Measurements from ENCODE around the gene TSBP1.

The TSBP1 gene

DNA sequence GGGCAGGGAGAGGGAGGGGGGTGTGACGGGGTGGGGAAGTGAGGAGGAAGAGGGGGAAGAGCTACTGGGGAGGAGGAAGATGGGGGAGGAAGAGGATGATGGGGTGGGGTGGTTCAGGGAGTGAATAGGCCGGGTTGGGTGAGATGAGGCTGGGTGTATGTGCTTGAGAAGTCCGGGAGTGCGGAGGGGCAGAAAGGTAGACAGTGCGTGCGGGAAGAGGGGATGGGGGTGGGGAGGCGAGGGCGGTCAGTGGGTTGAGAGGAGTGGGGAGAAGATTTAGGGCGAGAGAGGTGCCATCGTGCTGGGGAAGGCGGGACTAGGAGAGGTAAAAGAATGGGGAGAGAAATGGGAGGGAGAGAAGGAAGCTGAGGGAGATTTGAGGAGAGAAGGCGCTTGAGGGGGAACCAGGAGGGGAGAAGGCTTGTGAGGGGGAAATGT is 116.9 kb downstream of the TSBP1 start:
- H2AFZ ChIP-seq = peak overlapping the region; percentile 86
- TF ChIP-seq, protein P1, sequence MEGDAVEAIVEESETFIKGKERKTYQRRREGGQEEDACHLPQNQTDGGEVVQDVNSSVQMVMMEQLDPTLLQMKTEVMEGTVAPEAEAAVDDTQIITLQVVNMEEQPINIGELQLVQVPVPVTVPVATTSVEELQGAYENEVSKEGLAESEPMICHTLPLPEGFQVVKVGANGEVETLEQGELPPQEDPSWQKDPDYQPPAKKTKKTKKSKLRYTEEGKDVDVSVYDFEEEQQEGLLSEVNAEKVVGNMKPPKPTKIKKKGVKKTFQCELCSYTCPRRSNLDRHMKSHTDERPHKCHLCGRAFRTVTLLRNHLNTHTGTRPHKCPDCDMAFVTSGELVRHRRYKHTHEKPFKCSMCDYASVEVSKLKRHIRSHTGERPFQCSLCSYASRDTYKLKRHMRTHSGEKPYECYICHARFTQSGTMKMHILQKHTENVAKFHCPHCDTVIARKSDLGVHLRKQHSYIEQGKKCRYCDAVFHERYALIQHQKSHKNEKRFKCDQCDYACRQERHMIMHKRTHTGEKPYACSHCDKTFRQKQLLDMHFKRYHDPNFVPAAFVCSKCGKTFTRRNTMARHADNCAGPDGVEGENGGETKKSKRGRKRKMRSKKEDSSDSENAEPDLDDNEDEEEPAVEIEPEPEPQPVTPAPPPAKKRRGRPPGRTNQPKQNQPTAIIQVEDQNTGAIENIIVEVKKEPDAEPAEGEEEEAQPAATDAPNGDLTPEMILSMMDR (IDR thresholded peaks at IDR 0.05) = no peak
- H3K27ac ChIP-seq = no peak overlapping the region
- H3K4me1 ChIP-seq = no peaks in the 10 kb centered on the region
- H3K4me2 ChIP-seq (ENCODE audit: low read length) = peak overlapping the region; percentile 47
- no peaks in the 10 kb centered on the region for H3K9me3 ChIP-seq (ENCODE audit: control insufficient read depth, low read length)
- no peaks in the 10 kb centered on the region for H3K36me3 ChIP-seq (ENCODE audit: control insufficient read depth, insufficient read depth, low read length)
- H3K9ac ChIP-seq = no peak overlapping the region
- H3K4me3 ChIP-seq (ENCODE audit: low read depth, low read length) = peak overlapping the region; percentile 46
- no peaks in the 10 kb centered on the region for H3K27me3 ChIP-seq (ENCODE audit: control insufficient read depth, insufficient read depth, low read length)
- H3K79me2 ChIP-seq = no peaks in the 10 kb centered on the region

DNA sequence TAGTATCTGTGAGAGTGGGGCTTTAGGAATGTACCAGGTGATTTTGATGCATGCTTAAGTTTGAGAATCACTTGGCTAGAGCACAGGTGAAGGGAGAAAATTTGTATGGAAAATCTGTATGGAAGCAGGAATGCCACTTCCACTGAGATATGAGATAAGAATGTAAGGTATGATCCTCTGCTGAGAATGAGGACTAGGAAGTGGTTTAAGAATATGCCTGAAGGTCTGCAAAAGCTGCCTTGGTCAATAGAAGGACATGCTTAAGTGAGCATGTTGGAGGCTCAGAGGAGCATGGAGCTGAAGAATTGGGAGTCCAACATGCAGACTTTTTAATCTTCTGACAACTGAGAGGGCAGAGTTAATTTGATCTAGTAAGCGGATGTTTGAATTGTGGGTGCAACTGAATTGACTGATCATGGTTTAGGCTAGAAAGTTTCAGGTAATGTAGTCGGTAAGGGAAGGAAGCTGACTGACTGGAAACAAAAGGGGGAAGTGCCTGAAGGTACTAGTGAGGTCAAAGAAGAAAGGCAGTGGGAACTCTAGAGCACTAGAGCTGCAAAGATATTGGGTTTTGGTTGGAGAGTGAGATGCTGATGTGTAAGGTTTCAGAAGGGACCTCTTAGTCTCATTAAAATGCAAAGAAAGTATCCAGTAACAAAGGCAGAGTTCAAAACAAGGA is 119.2 kb downstream of the TSBP1 start:
- H3K9me3 ChIP-seq (ENCODE audit: control insufficient read depth, low read length) = no peaks in the 10 kb centered on the region
- H3K27me3 ChIP-seq (ENCODE audit: control insufficient read depth, insufficient read depth, low read length) = no peaks in the 10 kb centered on the region
- H3K9ac ChIP-seq = no peak overlapping the region
- H3K4me2 ChIP-seq (ENCODE audit: low read length) = no peak overlapping the region
- H3K4me3 ChIP-seq (ENCODE audit: low read depth, low read length) = no peak overlapping the region
- TF ChIP-seq, protein P1 (IDR thresholded peaks at IDR 0.05) = no peak
- no peak overlapping the region for H2AFZ ChIP-seq
- H3K4me1 ChIP-seq = no peaks in the 10 kb centered on the region
- H3K79me2 ChIP-seq = no peaks in the 10 kb centered on the region
- no peaks in the 10 kb centered on the region for H3K36me3 ChIP-seq (ENCODE audit: control insufficient read depth, insufficient read depth, low read length)
- H3K27ac ChIP-seq = no peak overlapping the region

DNA sequence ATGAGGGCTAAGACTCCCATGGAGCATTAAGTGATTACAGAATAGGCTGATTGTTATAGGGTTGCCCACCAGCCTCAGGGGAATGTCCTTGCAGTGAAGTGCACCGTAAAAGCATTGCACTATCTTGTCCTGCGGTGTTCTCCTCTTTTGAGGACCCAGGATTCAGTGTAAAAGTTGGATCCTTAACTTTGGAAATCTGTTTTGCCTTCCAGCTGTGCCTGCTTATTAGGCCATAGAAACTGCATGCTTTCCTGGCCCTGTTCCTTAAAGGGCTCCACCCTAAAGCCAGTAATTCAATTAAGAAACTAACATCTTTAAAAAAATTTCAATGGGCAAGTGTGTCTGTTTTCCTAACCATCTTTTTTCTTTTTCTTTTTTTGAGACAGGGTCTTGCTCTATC is 122.4 kb downstream of the TSBP1 start:
- no peak overlapping the region for H3K4me3 ChIP-seq (ENCODE audit: low read depth, low read length)
- no peaks in the 10 kb centered on the region for H3K27me3 ChIP-seq (ENCODE audit: control insufficient read depth, insufficient read depth, low read length)
- TF ChIP-seq, protein P1 (IDR thresholded peaks at IDR 0.05) = no peak
- peaks cover 2% of the 10 kb centered on the region for H3K4me1 ChIP-seq
- H3K36me3 ChIP-seq (ENCODE audit: control insufficient read depth, insufficient read depth, low read length) = no peaks in the 10 kb centered on the region
- no peaks in the 10 kb centered on the region for H3K9me3 ChIP-seq (ENCODE audit: control insufficient read depth, low read length)
- no peaks in the 10 kb centered on the region for H3K79me2 ChIP-seq
- H2AFZ ChIP-seq = no peak overlapping the region
- H3K9ac ChIP-seq = no peak overlapping the region
- H3K27ac ChIP-seq = no peak overlapping the region
- no peak overlapping the region for H3K4me2 ChIP-seq (ENCODE audit: low read length)

DNA sequence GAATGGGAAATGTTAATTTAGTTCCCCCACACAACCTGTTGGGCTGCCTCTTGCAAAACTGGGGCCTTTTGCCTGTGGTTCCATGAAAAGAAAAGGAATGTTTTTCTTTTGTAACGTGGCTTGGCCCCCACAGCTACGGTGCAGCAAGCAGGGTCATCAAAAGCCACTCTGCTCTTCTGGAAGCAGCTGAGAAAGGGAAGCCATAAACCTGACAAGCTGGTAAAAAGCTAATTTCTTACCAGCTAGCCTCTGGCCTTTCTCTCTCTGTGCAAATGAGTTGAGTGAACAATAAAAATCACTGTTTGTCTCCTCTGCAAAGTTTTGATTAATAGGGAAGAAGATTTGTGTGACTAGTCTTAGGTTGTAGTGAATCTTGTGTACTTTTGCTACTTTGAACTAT is 124.3 kb downstream of the TSBP1 start:
- Histone ChIP-seq H3K27me3 (ENCODE audit: control insufficient read depth, insufficient read depth, low read length) (no peaks in the 10 kb centered on the region), H3K79me2 (no peaks in the 10 kb centered on the region), H3K4me2 (ENCODE audit: low read length) (no peak overlapping the region), H3K4me1 (peaks cover 2% of the 10 kb centered on the region), H2AFZ (no peak overlapping the region), H3K27ac (no peak overlapping the region), H3K36me3 (ENCODE audit: control insufficient read depth, insufficient read depth, low read length) (no peaks in the 10 kb centered on the region), H3K9ac (no peak overlapping the region), H3K9me3 (ENCODE audit: control insufficient read depth, low read length) (no peaks in the 10 kb centered on the region), H3K4me3 (ENCODE audit: low read depth, low read length) (no peak overlapping the region)
- TF ChIP-seq, protein P1 (IDR thresholded peaks at IDR 0.05) = no peak

DNA sequence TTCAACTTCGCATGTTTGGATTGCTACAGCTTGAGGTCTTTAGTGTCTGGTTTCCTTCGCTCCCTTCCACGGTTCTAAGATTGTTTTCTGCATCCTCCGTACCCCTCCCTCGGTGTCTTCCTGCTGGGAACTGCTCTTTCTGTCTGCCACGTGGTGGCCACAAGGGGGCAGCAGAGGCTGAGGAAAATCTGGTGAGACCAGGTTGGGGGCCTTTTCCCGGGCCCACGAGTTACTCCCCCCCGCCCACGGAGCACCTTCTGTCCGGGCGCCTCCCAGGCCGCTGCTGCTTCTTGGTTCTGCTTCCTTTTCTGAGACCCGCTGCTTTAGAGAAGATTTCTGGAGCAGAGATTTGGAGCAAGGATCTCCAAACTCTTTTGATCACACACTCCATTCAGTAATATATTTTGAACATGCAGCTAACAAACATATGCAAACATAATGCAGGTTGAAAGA is 126.7 kb downstream of the TSBP1 start:
- TF ChIP-seq, protein P1 (IDR thresholded peaks at IDR 0.05) = peak; percentile 96
- H3K79me2 ChIP-seq = no peaks in the 10 kb centered on the region
- H3K36me3 ChIP-seq (ENCODE audit: control insufficient read depth, insufficient read depth, low read length) = no peaks in the 10 kb centered on the region
- H3K9ac ChIP-seq = no peak overlapping the region
- H3K27me3 ChIP-seq (ENCODE audit: control insufficient read depth, insufficient read depth, low read length) = no peaks in the 10 kb centered on the region
- H3K4me2 ChIP-seq (ENCODE audit: low read length) = peak overlapping the region; percentile 41
- peak overlapping the region; percentile 65 for H2AFZ ChIP-seq
- H3K4me1 ChIP-seq = peaks cover 2% of the 10 kb centered on the region
- H3K27ac ChIP-seq = peak overlapping the region; percentile 37
- no peaks in the 10 kb centered on the region for H3K9me3 ChIP-seq (ENCODE audit: control insufficient read depth, low read length)
- no peak overlapping the region for H3K4me3 ChIP-seq (ENCODE audit: low read depth, low read length)

Data from parathyroid adenoma (tissue), 2 donors.